H9 (cell line): ENCODE measurements around the gene SLC47A1. TPM values are rescaled to one million over a fixed set of nuclear protein-coding genes. Genes with fewer than 3 reads are reported as not detected.
A peak's percentile ranks its signal among the peaks of the same experiment; 100 is the strongest.

Experiments used
- DNase-seq: peaks from one replicate; pipeline ENCODE4 v3.0.0-alpha.2; 2017
- H2AFZ ChIP-seq: one replicate; pipeline ENCODE4 v1.6.1; 2013; ENCODE audit warnings: mild to moderate bottlenecking, low read length, control low read depth, moderate library complexity
- H2AK5ac ChIP-seq: 2 replicates; pipeline ENCODE4 v1.6.1; 2013; ENCODE audit warnings: low read length, control low read depth, mixed read lengths; ENCODE audit not compliant: insufficient read length
- H2BK120ac ChIP-seq: one replicate; pipeline ENCODE4 v1.6.1; 2013; ENCODE audit warnings: low read depth, mild to moderate bottlenecking, low read length, control low read depth, inconsistent platforms; ENCODE audit not compliant: poor library complexity, severe bottlenecking
- H2BK12ac ChIP-seq: 2 replicates; pipeline ENCODE4 v1.6.1; 2013; ENCODE audit warnings: low read length, control low read depth, mixed read lengths, low read depth; ENCODE audit not compliant: insufficient read length
- H2BK15ac ChIP-seq: 2 replicates; pipeline ENCODE4 v1.6.1; 2013; ENCODE audit warnings: low read depth, low read length, control low read depth
- H2BK20ac ChIP-seq: one replicate; pipeline ENCODE4 v1.6.1; 2013; ENCODE audit warnings: low read depth, mild to moderate bottlenecking, low read length, control low read depth, inconsistent platforms; ENCODE audit not compliant: poor library complexity, severe bottlenecking
- H2BK5ac ChIP-seq: 2 replicates; pipeline ENCODE4 v1.6.1; 2013; ENCODE audit warnings: low read length, control low read depth, mixed read lengths; ENCODE audit not compliant: insufficient read length
- H3K14ac ChIP-seq: 2 replicates; pipeline ENCODE4 v1.6.1; 2013; ENCODE audit warnings: low read length, control low read depth; ENCODE audit not compliant: insufficient read depth
- H3K18ac ChIP-seq: 2 replicates; pipeline ENCODE4 v1.6.1; 2013; ENCODE audit warnings: low read depth, mild to moderate bottlenecking, mixed read lengths, low read length, control low read depth; ENCODE audit not compliant: insufficient read length
- H3K23ac ChIP-seq: 2 replicates; pipeline ENCODE4 v1.6.1; 2013; ENCODE audit warnings: low read length, control low read depth, mixed read lengths, low read depth; ENCODE audit not compliant: insufficient read length
- H3K23me2 ChIP-seq: 2 replicates; pipeline ENCODE4 v1.6.1; 2013; ENCODE audit warnings: low read depth, mild to moderate bottlenecking, mixed read lengths, low read length, control low read depth; ENCODE audit not compliant: insufficient read length, poor library complexity, severe bottlenecking
- H3K27ac ChIP-seq: 2 replicates; pipeline ENCODE4 v1.5.1; 2013; ENCODE audit warnings: low read length, control low read depth, mixed read lengths, low read depth; ENCODE audit not compliant: insufficient read length
- H3K27me3 ChIP-seq: 2 replicates; pipeline ENCODE4 v1.6.1; 2013; ENCODE audit warnings: low read length, control low read depth, inconsistent platforms; ENCODE audit not compliant: insufficient read depth
- H3K4ac ChIP-seq: 2 replicates; pipeline ENCODE4 v1.6.1; 2013; ENCODE audit warnings: low read depth, mild to moderate bottlenecking, control low read depth, inconsistent platforms, low read length, moderate library complexity
- H3K4me1 ChIP-seq: 2 replicates; pipeline ENCODE4 v1.6.1; 2013; ENCODE audit warnings: low read length, control low read depth, inconsistent platforms; ENCODE audit not compliant: insufficient read depth
- H3K4me2 ChIP-seq: 2 replicates; pipeline ENCODE4 v1.6.1; 2013; ENCODE audit warnings: low read length, control low read depth, mixed read lengths; ENCODE audit not compliant: insufficient read length, insufficient read depth
- H3K56ac ChIP-seq: 2 replicates; pipeline ENCODE4 v1.6.1; 2013; ENCODE audit warnings: low read depth, mild to moderate bottlenecking, mixed read lengths, low read length, control low read depth; ENCODE audit not compliant: insufficient read length
- H3K79me1 ChIP-seq: 2 replicates; pipeline ENCODE4 v1.6.1; 2013; ENCODE audit warnings: low read depth, mild to moderate bottlenecking, moderate library complexity, low read length, control low read depth, inconsistent platforms; ENCODE audit not compliant: insufficient read depth, poor library complexity, severe bottlenecking
- H3K79me2 ChIP-seq: 2 replicates; pipeline ENCODE4 v1.6.1; 2013; ENCODE audit warnings: low read length, control low read depth, inconsistent platforms; ENCODE audit not compliant: insufficient read depth
- H3K9ac ChIP-seq: 2 replicates; pipeline ENCODE4 v1.6.1; 2013; ENCODE audit warnings: low read length, control low read depth, mixed read lengths; ENCODE audit not compliant: insufficient read length; ENCODE audit errors: extremely low read depth
- H3K9me3 ChIP-seq: one replicate; pipeline ENCODE4 v1.6.1; 2013; ENCODE audit warnings: low read depth, low read length, inconsistent platforms; ENCODE audit not compliant: control insufficient read depth
- H3T11ph ChIP-seq: one replicate; pipeline ENCODE4 v1.6.1; 2013; ENCODE audit warnings: mild to moderate bottlenecking, low read length, control low read depth, inconsistent platforms
- H4K20me1 ChIP-seq: one replicate; pipeline ENCODE4 v1.6.1; 2013; ENCODE audit not compliant: control insufficient read depth, insufficient read length, insufficient read depth
- H4K5ac ChIP-seq: 2 replicates; pipeline ENCODE4 v1.6.1; 2013; ENCODE audit warnings: low read depth, mild to moderate bottlenecking, mixed read lengths, low read length, control low read depth; ENCODE audit not compliant: insufficient read length
- H4K8ac ChIP-seq: replicated peaks from 2 replicates; pipeline ENCODE4 v1.6.1; 2013; ENCODE audit warnings: low read length, control low read depth, mixed read lengths, low read depth; ENCODE audit not compliant: insufficient read length
- H4K91ac ChIP-seq: 2 replicates; pipeline ENCODE4 v1.6.1; 2013; ENCODE audit warnings: low read depth, mild to moderate bottlenecking, moderate library complexity, mixed read lengths, low read length, control low read depth; ENCODE audit not compliant: insufficient read length
- H3K27ac Mint-ChIP-seq, 3 experiments: 2 replicates in 2 of 3; 3 replicates in 1 of 3; pipeline ENCODE4 v1.8.0; 2020 to 2021; ENCODE audit warnings: mixed read lengths in 3 of 3, mild to moderate bottlenecking in 1 of 3, moderate library complexity in 1 of 3
- H3K27me3 Mint-ChIP-seq: 2 replicates; pipeline ENCODE4 v1.8.0; 2021; ENCODE audit warnings: low read depth, mild to moderate bottlenecking, moderate library complexity, mixed read lengths
- H3K36me3 Mint-ChIP-seq, 3 experiments: 2 replicates in 2 of 3; 3 replicates in 1 of 3; pipeline ENCODE4 v1.8.0; 2020 to 2021; ENCODE audit warnings: low read depth in 3 of 3, mixed read lengths in 3 of 3; ENCODE audit not compliant: insufficient read depth in 1 of 3
- H3K4me1 Mint-ChIP-seq, 2 experiments: 2 replicates each; pipeline ENCODE4 v1.8.0; 2020; ENCODE audit warnings: mixed read lengths in 2 of 2
- H3K4me3 Mint-ChIP-seq, 2 experiments: 2 replicates in 1 of 2; 3 replicates in 1 of 2; pipeline ENCODE4 v1.8.0; 2020 to 2021; ENCODE audit warnings: mild to moderate bottlenecking in 2 of 2, mixed read lengths in 2 of 2, moderate library complexity in 1 of 2
- H3K9me3 Mint-ChIP-seq, 2 experiments: 2 replicates in 1 of 2; 3 replicates in 1 of 2; pipeline ENCODE4 v1.8.0; 2020; ENCODE audit warnings: mild to moderate bottlenecking in 2 of 2, mixed read lengths in 2 of 2, moderate library complexity in 1 of 2
- CTCF ChIP-seq: fragments of 200-600 bp; sonication (generic); conservative IDR thresholded peaks from 3 replicates; pipeline ENCODE4 v1.8.0; 2021; ENCODE audit warnings: antibody characterized with exemption, mild to moderate bottlenecking
- WGBS: extraction: QIAGEN DNeasy Blood & Tissue Kit; methylation state at CpG from one replicate; pipeline ENCODE4 v1.1.7; 2013; ENCODE audit warnings: missing lambda C conversion rate, low lambda C conversion rate, mixed read lengths; ENCODE audit not compliant: insufficient read length; ENCODE audit errors: extremely low coverage; 5-methylcytosine and 5-hydroxymethylcytosine counted together
- total RNA-seq: library from RNA; stranded (reverse); gene quantifications from 2 replicates; pipeline ENCODE4 v1.2.1, GENCODE V29; 2021

The SLC47A1 gene
- total RNA-seq, 1 experiment from 2014 or later, result 4.0 TPM

GRCh38 chr17:19533036-19533717 lies 477 bp upstream of the SLC47A1 start:
- no peaks in the 10 kb centered on the region for H3K9me3 ChIP-seq
- no peak overlapping the region for H3K23ac ChIP-seq
- TF ChIP-seq CTCF, result no peak
- H4K5ac ChIP-seq, result no peak overlapping the region
- peaks cover 22 to 27% of the 10 kb centered on the region in 2 experiments for H3K4me1 Mint-ChIP-seq
- H3T11ph ChIP-seq, result no peak overlapping the region
- H3K27me3 Mint-ChIP-seq, result peaks cover 48% of the 10 kb centered on the region
- no peak overlapping the region for H3K18ac ChIP-seq
- H2BK120ac ChIP-seq, result no peak overlapping the region
- no peak overlapping the region for H3K56ac ChIP-seq
- no peak overlapping the region for H4K8ac ChIP-seq
- H4K20me1 ChIP-seq, result no peaks in the 10 kb centered on the region
- H2BK12ac ChIP-seq, result no peak overlapping the region
- no peak overlapping the region for H4K91ac ChIP-seq
- H3K9me3 Mint-ChIP-seq, result no peaks in the 10 kb centered on the region; a peak in 1 of 5 replicates
- H2AK5ac ChIP-seq, result no peak overlapping the region
- peak overlapping the region; percentile 60 to 78 for H3K4me3 Mint-ChIP-seq
- H3K4me1 ChIP-seq, result no peaks in the 10 kb centered on the region
- no peak overlapping the region for H3K14ac ChIP-seq
- no peak overlapping the region for H3K9ac ChIP-seq
- no peak for DNase-seq
- H3K36me3 Mint-ChIP-seq, result no peaks in the 10 kb centered on the region
- no CpG with 5 or more reads among the region's 30 CpGs for WGBS
- H2BK20ac ChIP-seq, result no peak overlapping the region
- H3K27ac Mint-ChIP-seq, result no peak overlapping the region
- H3K23me2 ChIP-seq, result peaks cover 7% of the 10 kb centered on the region
- H3K79me2 ChIP-seq, result no peaks in the 10 kb centered on the region
- H3K4ac ChIP-seq, result no peak overlapping the region
- no peak overlapping the region for H3K27ac ChIP-seq
- H3K4me2 ChIP-seq, result peak overlapping the region; percentile 3
- H2AFZ ChIP-seq, result no peak overlapping the region
- H2BK5ac ChIP-seq, result no peak overlapping the region
- peaks cover 17% of the 10 kb centered on the region; the same call in 1 of the 2 replicates for H3K27me3 ChIP-seq
- no peak overlapping the region for H2BK15ac ChIP-seq
- no peaks in the 10 kb centered on the region for H3K79me1 ChIP-seq
